GM12878 (cell line): ENCODE data around the gene CLEC16A. TPM values are rescaled to one million over a fixed set of nuclear protein-coding genes. Genes with fewer than 3 reads are reported as not detected.
"Not testable (repeated sequence)": the region's sequence is repeated elsewhere in the genome, so short reads cannot be mapped to it uniquely, and the experiment has no call there.

ENCODE experiments used
- ATAC-seq: fragments of 200-7000 bp; cut with Tn5 transposase; 3 replicates; pipeline ENCODE4 v1.9.1; 2020; ENCODE audit warnings: mild to moderate bottlenecking, moderate library complexity
- BruUV-seq: library from RNA; stranded (reverse); fragments of 400-500 nt; replicated peaks from 2 replicates; lab custom pipeline; 2021; lab: Mats Ljungman, UMichigan
- CTCF ChIA-PET: fragments of 300-600 bp; sonication (Branson Sonifier 250); formaldehyde crosslinking; extraction: SDS; loops from one replicate; lab custom pipeline; 2021; ENCODE audit warnings: inconsistent platforms; lab: Yijun Ruan, JAX
- POLR2A ChIA-PET: fragments of 350-600 bp; formaldehyde crosslinking; extraction: SDS; loops from one replicate; lab custom pipeline; 2021; ENCODE audit warnings: inconsistent platforms; lab: Charles Lee
- RAD21 ChIA-PET: fragments of 300-600 bp; sonication (Branson Sonifier 250); formaldehyde crosslinking; loops from one replicate; lab custom pipeline; 2023; ENCODE audit warnings: antibody characterized with exemption; ENCODE audit not compliant: unreplicated experiment; lab: Charles Lee
- SMC1A ChIA-PET: fragments of 300-600 bp; sonication (Branson Sonifier 250); formaldehyde crosslinking; loops from one replicate; lab custom pipeline; 2023; ENCODE audit not compliant: unreplicated experiment, uncharacterized antibody; lab: Charles Lee
- DNase-seq: peaks from one replicate; pipeline ENCODE4 v3.0.0-alpha.2; 2011; ENCODE audit warnings: low read depth, low spot score
- FAIRE-seq: peaks from 3 replicates; lab custom pipeline; 2011; peaks lifted over from hg19 to GRCh38; lab: Jason Lieb, UNC
- H2AFZ ChIP-seq: 2 replicates; pipeline ENCODE4 v1.6.0; 2011; ENCODE audit warnings: low read depth, low read length, control low read depth; ENCODE audit not compliant: control insufficient read depth
- H3K27ac ChIP-seq: 2 replicates; pipeline ENCODE4 v1.5.1; 2011; ENCODE audit warnings: control low read depth; ENCODE audit not compliant: control insufficient read depth, insufficient read depth
- H3K27me3 ChIP-seq, 2 experiments: replicated peaks in 1 of 2; 2 replicates each; pipeline versions ENCODE4 v1.6.0 to v1.6.1; 2011; ENCODE audit warnings: low read length in 1 of 2; ENCODE audit not compliant: control insufficient read depth in 2 of 2, insufficient read depth in 2 of 2
- H3K36me3 ChIP-seq, 2 experiments: 2 replicates each; pipeline ENCODE4 v1.5.1; 2011; ENCODE audit warnings: low read length in 1 of 2; ENCODE audit not compliant: control insufficient read depth in 2 of 2, insufficient read depth in 2 of 2
- H3K4me1 ChIP-seq: 2 replicates; pipeline ENCODE4 v1.6.1; 2011; ENCODE audit warnings: mild to moderate bottlenecking, low read length, moderate library complexity, mixed read lengths; ENCODE audit not compliant: control insufficient read depth, insufficient read depth
- H3K4me2 ChIP-seq: 2 replicates; pipeline ENCODE4 v1.6.0; 2011; ENCODE audit warnings: control low read depth; ENCODE audit not compliant: control insufficient read depth, insufficient read depth
- H3K4me3 ChIP-seq: fragments of 200-600 bp; sonication (generic); 2 replicates; pipeline ENCODE4 v1.5.1; 2016
- H3K79me2 ChIP-seq: 2 replicates; pipeline ENCODE4 v1.6.0; 2011; ENCODE audit warnings: low read length; ENCODE audit not compliant: control insufficient read depth, insufficient read depth
- H3K9ac ChIP-seq: 2 replicates; pipeline ENCODE4 v1.8.0; 2011; ENCODE audit warnings: low read length, control low read depth, mixed read lengths; ENCODE audit not compliant: control insufficient read depth, insufficient read depth
- H3K9me3 ChIP-seq: replicated peaks from 3 replicates; pipeline ENCODE4 v1.5.1; 2011; ENCODE audit warnings: mild to moderate bottlenecking, low read length; ENCODE audit not compliant: control insufficient read depth, insufficient read depth
- H4K20me1 ChIP-seq: 2 replicates; pipeline ENCODE4 v1.6.0; 2011; ENCODE audit not compliant: control insufficient read depth, insufficient read depth
- DPF2 ChIP-seq: fragments of 450-650 bp; IDR thresholded peaks from 2 replicates; pipeline ENCODE4 v1.6.1; 2017; ENCODE audit warnings: mild to moderate bottlenecking
- GATAD2B ChIP-seq: fragments of 450-650 bp; conservative IDR thresholded peaks from 2 replicates; pipeline ENCODE4 v1.6.1; 2017; ENCODE audit warnings: low read depth, mild to moderate bottlenecking, moderate library complexity
- LARP7 ChIP-seq: fragments of 450-650 bp; IDR thresholded peaks from 2 replicates; pipeline ENCODE4 v1.6.1; 2017; ENCODE audit warnings: mild to moderate bottlenecking
- NKRF ChIP-seq: fragments of 450-650 bp; conservative IDR thresholded peaks from 2 replicates; pipeline ENCODE4 v1.6.1; 2017; ENCODE audit warnings: mild to moderate bottlenecking, moderate library complexity
- SMARCA5 ChIP-seq: fragments of 450-650 bp; IDR thresholded peaks from 2 replicates; pipeline ENCODE4 v1.6.1; 2017; ENCODE audit warnings: mild to moderate bottlenecking
- WGBS: methylation state at CpG from one replicate; pipeline ENCODE4 v1.1.6; 2016; ENCODE audit warnings: low lambda C conversion rate; ENCODE audit not compliant: insufficient replicate concordance, insufficient coverage; ENCODE audit errors: missing lambda C conversion rate; 5-methylcytosine and 5-hydroxymethylcytosine counted together
- in situ Hi-C: fragments of 300-500 bp; cut with MboI; formaldehyde crosslinking; loops from 9 replicates; pipeline ENCODE4 v1.14.3; 2018; ENCODE audit warnings: mixed read lengths
- intact Hi-C: fragments of 100-400 bp; cut with micrococcal nuclease; formaldehyde crosslinking; loops from one replicate; pipeline ENCODE4 v1.14.2; 2022; ENCODE audit not compliant: unreplicated experiment
- polyA plus RNA-seq, 11 experiments: library from polyadenylated mRNA; depleted of rRNA in 4 of 11; unstranded in 6 of 11; stranded (reverse) in 5 of 11; fragments of >200 nt; fragmentation: Nextera tagmentation in 4 of 11; fragmentation: Illumina TruSeq in 1 of 11; extraction: Ambion mirVana in 4 of 11; extraction: Trizol in 1 of 11; gene quantifications; 1 replicate in 1 of 11; 2 replicates in 10 of 11; pipeline versions ENCODE4 v1.2.1 to v1.2.3, GENCODE V29; 2011 to 2016; ENCODE audit warnings: inconsistent platforms in 2 of 11, missing spikeins in 2 of 11, low read depth in 1 of 11
- total RNA-seq, 4 experiments: library from RNA; depleted of rRNA in 3 of 4; stranded (reverse); fragments of >200 nt in 3 of 4; fragmentation: Illumina TruSeq in 1 of 4; extraction: Trizol in 1 of 4; gene quantifications; 2 replicates each; pipeline versions ENCODE4 v1.2.1 to v1.2.3, GENCODE V29; 2013 to 2021

CLEC16A gene
- total and polyA plus RNA-seq, 10 of the 15 experiments (the other 5 are each of a cell fraction or from before 2014, with no cell fraction given): 1.5 to 28.8 (median 19.2) TPM

DNA sequence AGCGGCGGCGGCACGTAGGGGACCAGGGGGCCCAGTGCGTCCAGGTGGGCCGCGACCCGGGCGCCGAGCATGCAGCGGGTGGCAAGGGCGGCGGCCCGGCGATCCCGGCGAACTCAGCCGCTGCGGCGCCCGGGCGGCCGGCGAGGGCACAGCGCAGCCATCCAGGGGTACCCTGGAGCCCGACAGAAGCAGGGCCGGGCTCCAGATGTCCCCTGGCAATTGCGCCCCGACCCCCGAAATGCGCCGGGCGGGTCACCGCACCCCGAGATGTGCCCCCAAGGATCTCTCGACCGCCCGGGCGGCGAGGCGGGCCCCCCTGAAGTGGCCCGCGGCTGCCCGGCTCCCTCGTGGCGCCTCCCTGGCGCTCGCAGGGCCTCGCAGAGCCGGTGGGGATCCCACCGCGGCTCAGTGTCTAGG, 2.4 kb upstream of the CLEC16A start:
- ATAC-seq: peak; percentile 4; the same call in 2 of the 3 replicates
- RAD21 ChIA-PET: interaction anchor here (0.6 to 7.1 kb wide), 14 partner anchors 8 to 840 kb away, joined by 3 to 50 read pairs (median 4); partner anchors contain the start of genes CIITA and SOCS1
- CTCF ChIA-PET: interaction anchor here (0.8 to 6.3 kb wide), 5 partner anchors 7 to 427 kb away, joined by 3 to 63 read pairs (median 3); no protein-coding TSS in a partner anchor
- POLR2A ChIA-PET: interaction anchor here (1.0 to 3.8 kb wide), 7 partner anchors 8 to 459 kb away, joined by 3 to 24 read pairs (median 6); partner anchors contain the start of gene NUBP1
- FAIRE-seq, H3K36me3 ChIP-seq: not testable (repeated sequence)
- TF ChIP-seq GATAD2B: peak; percentile 62; the same call in 1 of the 2 replicates
- 0 out of 2 replicates have a peak, but pooled peaks have one; percentile 22 for TF ChIP-seq DPF2
- TF ChIP-seq SMARCA5: 0 out of 2 replicates have a peak, but pooled peaks have one; percentile 53
- TF ChIP-seq LARP7: peak; percentile 20; the same call in 1 of the 2 replicates
- TF ChIP-seq NKRF: peak; percentile 62
- TF ChIP-seq, all 136 proteins: peak for 5; not testable (repeated sequence) for 131
- under 1% methylated on average over 34 of the region's 52 CpGs for WGBS
- H4K20me1 ChIP-seq, intact Hi-C loops, BruUV-seq, DNase-seq, H3K27me3 ChIP-seq, H3K4me2 ChIP-seq, in situ Hi-C loops, H2AFZ ChIP-seq, H3K9me3 ChIP-seq: not testable (repeated sequence)
- peak overlapping the region; percentile 82; the same call in 1 of the 2 replicates for H3K4me3 ChIP-seq
- peak overlapping the region; percentile 90; the same call in 1 of the 2 replicates for H3K9ac ChIP-seq
- peaks cover 76% of the 10 kb centered on the region for H3K79me2 ChIP-seq
- H3K4me1 ChIP-seq: peaks cover 37% of the 10 kb centered on the region
- peak overlapping the region; percentile 40; the same call in 1 of the 2 replicates for H3K27ac ChIP-seq
- SMC1A ChIA-PET: interaction anchor here (1.0 to 3.0 kb wide), 8 partner anchors 9 to 206 kb away, joined by 3 to 12 read pairs (median 6); partner anchors contain the start of genes CIITA and NUBP1
